Fibroblast of skin of right biceps (primary cell): Measurements from ENCODE around the gene POC5.
"Not testable (repeated sequence)": the region's sequence is repeated elsewhere in the genome, so short reads cannot be mapped to it uniquely, and the experiment has no call there.

ENCODE experiments used
- DNase-seq: peaks from one replicate; pipeline ENCODE4 v3.0.0-alpha.2; 2013

Gene POC5

GRCh38 chr5:75717082-75717922 lies at the start of gene POC5:
TSS of gene POC5 (minus strand) at chr5:75717437. CDS start at chr5:75712937, 4,500 bp downstream.
- peak; percentile 96 for DNase-seq

- no peak for DNase-seq
Observed at GRCh38 chr5:75758116-75758515, 40.9 kb upstream of the POC5 start.

DNA sequence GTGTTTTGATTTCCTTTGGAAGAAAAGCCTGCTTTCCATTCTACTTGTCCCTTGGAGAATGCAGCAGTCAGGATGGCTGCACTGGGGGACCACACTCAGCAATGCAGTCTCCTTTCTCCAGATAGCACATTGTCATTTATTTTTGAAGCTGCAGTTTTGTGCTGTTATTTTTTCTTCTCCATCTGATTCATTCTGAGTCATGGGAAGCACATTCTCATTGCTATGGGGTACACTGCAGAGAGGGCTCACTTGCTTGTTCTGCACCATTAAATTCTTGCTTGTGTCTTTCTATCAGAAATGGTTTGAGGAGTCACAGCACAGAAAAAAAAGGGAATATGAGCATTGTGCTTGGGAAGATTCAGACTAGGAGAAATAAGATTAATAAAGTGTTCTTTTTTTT lies 39.7 kb upstream of the POC5 start:
- DNase-seq: peak; percentile 7

DNA sequence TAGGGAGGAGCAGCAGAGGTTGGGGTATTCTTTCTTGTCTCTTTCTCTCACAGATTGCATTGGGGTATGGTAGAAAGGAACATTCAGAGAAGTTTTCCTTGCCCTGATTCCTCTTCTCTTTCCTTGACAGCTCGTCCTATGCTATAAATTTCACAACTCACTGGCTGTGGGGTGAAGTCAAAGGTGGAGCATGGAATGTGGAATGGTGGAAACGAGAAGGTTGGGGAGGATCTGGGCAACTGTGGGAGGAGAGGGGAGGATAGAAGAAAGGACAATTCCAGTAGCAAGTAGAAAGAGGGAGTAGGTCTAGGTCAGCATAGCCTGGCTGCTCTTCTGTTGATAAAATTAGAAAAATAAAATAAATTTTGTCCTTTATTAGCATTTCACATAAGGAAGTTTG lies 39.0 kb upstream of the POC5 start:
- no peak for DNase-seq

DNA sequence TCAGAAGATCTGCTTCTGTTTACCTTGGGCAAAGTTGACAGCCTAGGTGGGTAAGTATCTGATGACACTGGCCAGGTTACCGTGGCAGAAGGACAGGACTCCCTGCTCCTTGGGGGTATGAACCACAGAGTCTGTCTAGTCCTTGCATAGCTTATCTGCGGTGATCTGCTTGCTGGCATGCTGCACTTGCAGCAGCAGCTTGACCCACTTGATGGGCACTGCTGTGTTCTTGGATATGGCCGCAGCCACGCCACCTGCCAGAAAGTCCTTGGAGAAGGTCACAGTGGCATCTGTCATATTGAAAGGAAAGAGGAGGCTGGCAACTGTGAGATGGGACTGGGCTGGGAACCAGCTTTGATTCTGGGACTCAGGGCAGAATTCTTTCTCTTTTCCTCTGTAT lies 35.9 kb upstream of the POC5 start:
- no peak for DNase-seq

GRCh38 chr5:75744355-75744754 lies 27.1 kb upstream of the POC5 start:
- DNase-seq: no peak

DNA sequence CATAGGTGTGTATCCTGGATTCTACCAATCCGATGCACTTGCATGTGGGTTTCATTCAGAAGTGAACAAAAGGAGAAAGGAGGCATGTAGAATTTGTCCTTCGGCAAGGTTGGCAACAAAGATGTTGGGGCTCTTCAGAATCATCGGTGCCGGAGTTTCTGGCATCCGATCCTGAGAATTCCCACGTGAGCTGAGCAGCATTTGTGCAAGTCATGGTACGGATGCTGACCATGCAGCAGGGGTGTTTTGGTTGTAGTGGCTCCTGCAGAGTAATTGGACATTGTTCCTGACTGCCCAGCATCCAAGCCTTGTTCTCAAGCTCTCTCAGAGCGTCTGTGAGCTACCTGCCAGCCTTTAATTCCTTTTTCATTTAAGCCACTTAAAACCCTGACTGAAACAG lies 19.0 kb upstream of the POC5 start:
- no peak for DNase-seq

GRCh38 chr5:75734913-75735789 lies 17.9 kb upstream of the POC5 start:
- DNase-seq: peak; percentile 3

DNA sequence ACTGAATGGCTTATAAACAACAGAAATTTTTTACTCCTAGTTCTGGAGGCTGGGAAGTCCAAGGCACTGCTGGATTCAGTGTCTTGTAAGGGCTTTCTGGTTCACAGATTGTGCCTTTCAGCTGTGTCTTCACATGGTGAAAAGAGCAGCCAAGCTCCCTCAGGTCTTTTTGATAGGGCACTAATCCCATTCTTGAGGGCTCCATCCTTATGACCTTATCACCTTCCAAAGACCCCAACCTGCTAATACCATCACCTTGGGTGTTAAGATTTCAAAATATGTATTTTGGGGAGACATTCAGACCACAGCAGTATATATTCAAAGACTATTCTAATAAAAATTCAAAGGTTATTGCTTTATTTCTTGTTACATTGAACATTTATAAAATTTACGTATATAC lies 16.5 kb upstream of the POC5 start:
- no peak for DNase-seq

DNA sequence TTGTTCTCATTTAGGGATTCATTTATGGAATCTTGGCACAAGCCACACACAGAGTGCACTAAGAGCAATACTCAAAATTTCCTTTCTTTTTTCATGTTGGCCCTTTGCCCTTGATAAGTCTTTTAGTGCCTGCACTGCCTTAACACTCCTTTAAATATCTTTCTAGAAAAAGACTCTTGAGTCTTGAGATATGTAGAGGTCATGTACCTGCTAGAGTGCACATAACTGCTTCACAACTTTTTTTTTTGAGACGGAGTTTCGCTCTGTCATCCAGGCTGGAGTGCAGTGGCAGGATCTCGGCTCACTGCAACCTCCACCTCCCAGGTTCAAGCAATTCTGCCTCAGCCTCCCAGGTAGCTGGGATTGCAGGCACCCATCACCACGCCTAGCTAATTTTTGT lies 14.3 kb upstream of the POC5 start:
- DNase-seq: not testable (repeated sequence)

- DNase-seq: no peak
Observed at GRCh38 chr5:75729321-75729720, 12.1 kb upstream of the POC5 start.

- no peak for DNase-seq
Observed at GRCh38 chr5:75727931-75728330, 10.7 kb upstream of the POC5 start.

GRCh38 chr5:75726224-75726623 lies 9.0 kb upstream of the POC5 start:
- not testable (repeated sequence) for DNase-seq

GRCh38 chr5:75723378-75723777 lies 6.1 kb upstream of the POC5 start:
- DNase-seq: no peak

DNA sequence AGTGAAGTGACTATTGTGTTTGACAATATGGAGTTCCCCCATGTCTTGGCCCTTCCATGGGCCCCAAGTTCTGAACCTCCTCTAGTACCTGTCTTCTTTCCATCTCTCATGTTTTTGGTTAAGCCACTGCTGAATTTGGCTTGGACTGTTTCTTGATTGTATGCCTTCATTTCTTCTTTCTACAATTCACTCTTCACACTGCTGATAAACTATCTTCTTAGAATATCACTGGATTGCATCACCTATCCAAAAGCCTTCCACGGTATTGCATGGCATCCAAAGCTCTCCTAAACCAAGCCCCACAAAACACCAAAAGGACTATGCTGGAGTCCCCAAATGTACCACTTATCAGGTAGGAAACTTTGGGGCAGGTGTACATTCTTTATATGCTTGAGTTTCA lies 4.3 kb upstream of the POC5 start:
- DNase-seq: no peak

- no peak for DNase-seq
Observed at GRCh38 chr5:75720882-75721281, 3.6 kb upstream of the POC5 start.

- DNase-seq: no peak
Observed at GRCh38 chr5:75716715-75717081, 539 bp downstream of the POC5 start.

DNA sequence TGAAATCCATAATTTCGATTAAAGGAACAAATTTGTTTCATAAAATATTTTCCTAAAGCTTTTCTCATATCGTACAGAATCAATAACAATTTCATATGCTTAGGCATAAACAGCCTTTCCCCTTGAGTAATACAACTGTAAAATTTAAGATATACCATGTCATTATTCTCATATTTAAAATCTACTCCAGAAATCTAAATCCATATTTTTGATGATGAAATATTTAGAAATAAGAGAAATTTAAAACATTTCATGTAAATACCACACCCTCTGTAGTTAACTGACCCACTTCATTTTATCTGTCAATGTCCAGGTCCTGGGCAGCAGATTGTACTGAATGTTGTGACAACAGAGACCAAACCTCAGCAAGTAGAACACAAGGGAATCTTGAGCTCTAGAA lies 5.1 kb downstream of the POC5 start:
- DNase-seq: no peak

DNA sequence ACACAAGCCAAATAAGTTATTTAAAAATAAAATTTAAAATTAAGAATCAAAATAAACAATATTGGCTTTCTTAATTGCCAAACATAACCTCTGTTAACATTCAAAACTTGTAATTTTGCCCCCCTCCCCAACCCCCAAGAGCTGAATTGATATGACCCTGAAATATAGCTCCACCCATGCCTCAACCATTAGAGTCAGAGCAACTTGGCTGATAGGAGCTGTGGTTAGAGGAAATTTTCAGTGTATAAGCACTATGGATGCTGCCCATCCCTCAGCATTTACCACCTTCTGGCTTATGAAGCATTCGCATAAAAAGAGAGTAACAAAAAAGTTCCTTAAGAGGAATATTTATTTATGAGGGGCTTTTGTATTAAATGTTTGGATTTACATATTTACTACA lies 6.1 kb downstream of the POC5 start:
- DNase-seq: no peak

GRCh38 chr5:75710637-75711036 lies 6.6 kb downstream of the POC5 start:
- no peak for DNase-seq

DNA sequence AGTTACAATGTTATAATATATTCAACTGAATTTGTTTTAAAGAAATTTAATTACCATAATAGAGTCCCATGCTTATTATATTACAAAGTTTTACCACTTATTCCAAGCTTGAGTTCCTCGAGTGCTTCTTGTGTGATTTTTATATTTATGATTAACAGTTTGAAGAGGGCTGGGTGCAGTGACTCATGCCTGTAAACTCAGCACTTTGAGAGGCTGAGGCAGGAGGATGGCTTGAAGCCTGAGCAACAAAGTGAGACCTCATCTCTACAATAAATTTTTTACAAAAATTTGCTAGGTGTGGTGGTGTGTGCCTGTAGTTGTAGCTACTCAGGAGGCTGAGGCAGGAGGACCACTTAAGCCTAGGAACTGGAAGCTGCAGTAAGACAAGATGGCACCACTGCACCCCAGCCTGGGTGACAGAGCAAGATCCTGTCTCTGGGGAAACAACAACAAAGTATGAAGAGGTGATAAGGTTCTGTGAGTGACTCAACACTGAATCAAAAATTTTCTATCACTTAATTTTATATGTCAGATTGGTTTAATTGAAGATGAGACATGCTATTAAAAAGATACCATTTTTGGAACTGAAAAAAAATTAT lies 9.2 kb downstream of the POC5 start:
- DNase-seq: no peak

DNA sequence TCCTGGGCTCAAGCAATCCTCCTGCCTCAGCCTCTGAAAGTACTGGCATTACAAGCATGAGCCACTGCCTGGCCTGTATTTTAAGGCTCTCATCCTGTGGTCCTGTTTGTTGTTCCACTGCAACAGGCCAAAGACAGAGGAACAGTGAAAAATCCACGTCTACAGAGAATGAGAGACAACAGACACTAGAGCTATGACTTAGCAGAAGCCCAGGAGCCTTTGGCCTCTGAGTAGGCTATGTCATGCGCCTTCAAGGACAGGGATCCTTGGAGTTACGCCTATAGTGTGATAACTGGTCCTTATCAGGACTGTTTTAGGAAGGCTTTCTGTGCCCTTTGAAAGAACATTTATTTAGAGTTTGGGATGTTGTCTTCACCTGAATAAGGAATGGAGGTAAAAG lies 10.5 kb downstream of the POC5 start:
- DNase-seq: no peak

- DNase-seq: no peak
Observed at GRCh38 chr5:75706016-75706415, 11.2 kb downstream of the POC5 start.

- DNase-seq: no peak
Observed at GRCh38 chr5:75701856-75702255, 15.4 kb downstream of the POC5 start.
